HG03575 (cell line): ENCODE results near the gene INO80C.

Source experiments
- ATAC-seq: cut with Tn5 transposase; IDR thresholded peaks from one replicate; pipeline ENCODE4 v1.9.1; 2021; ENCODE audit not compliant: unreplicated experiment, insufficient number of reproducible peaks, low FRiP score; ENCODE audit errors: extremely low read depth

INO80C gene

GRCh38 chr18:35514752-35515459, 17.1 kb upstream of the INO80C start:
- no peak for ATAC-seq

- ATAC-seq = no peak
These were observed 16.5 kb upstream of the INO80C start for GRCh38 chr18:35514283-35514682.

- no peak for ATAC-seq
These were observed 15.6 kb upstream of the INO80C start for GRCh38 chr18:35513181-35513936.

GRCh38 chr18:35512761-35513160, 15.0 kb upstream of the INO80C start:
- ATAC-seq = no peak

- no peak for ATAC-seq
These were observed 14.1 kb upstream of the INO80C start for GRCh38 chr18:35511833-35512232.

- ATAC-seq = peak; percentile 69
These were observed 13.7 kb upstream of the INO80C start for GRCh38 chr18:35511428-35511827.

- no peak for ATAC-seq
These were observed 12.4 kb upstream of the INO80C start for GRCh38 chr18:35510076-35510651.

- ATAC-seq = no peak
These were observed 11.1 kb upstream of the INO80C start for GRCh38 chr18:35508746-35509338.

- no peak for ATAC-seq
These were observed 10.3 kb upstream of the INO80C start for GRCh38 chr18:35508030-35508429.

- no peak for ATAC-seq
These were observed 9.9 kb upstream of the INO80C start for GRCh38 chr18:35507623-35508022.

- no peak for ATAC-seq
These were observed 9.4 kb upstream of the INO80C start for GRCh38 chr18:35507192-35507591.

- no peak for ATAC-seq
These were observed 8.4 kb upstream of the INO80C start for GRCh38 chr18:35506024-35506712.

GRCh38 chr18:35504996-35505395, 7.2 kb upstream of the INO80C start:
- no peak for ATAC-seq

GRCh38 chr18:35502052-35502451, 4.3 kb upstream of the INO80C start:
- no peak for ATAC-seq

- ATAC-seq = no peak
These were observed 3.6 kb upstream of the INO80C start for GRCh38 chr18:35501369-35501768.

- ATAC-seq = no peak
These were observed 2.4 kb upstream of the INO80C start for GRCh38 chr18:35500113-35500512.

- ATAC-seq = peak; percentile 19
These were observed 762 bp downstream of the INO80C start for GRCh38 chr18:35497027-35497369.

- ATAC-seq = no peak
These were observed 2.0 kb downstream of the INO80C start for GRCh38 chr18:35495536-35496314.
